Retinal pigment epithelial cell (primary cell): ENCODE measurements around the gene DPH6.
"Not testable (repeated sequence)": the region's sequence is repeated elsewhere in the genome, so short reads cannot be mapped to it uniquely, and the experiment has no call there.

Source experiments
- DNase-seq: peaks from one replicate; pipeline ENCODE4 v3.0.0-alpha.2; 2010; ENCODE audit warnings: low read depth
- H3K4me3 ChIP-seq: 2 replicates; pipeline ENCODE4 v1.5.1; 2011; ENCODE audit warnings: mild to moderate bottlenecking, low read length, control low read depth, moderate library complexity
- CTCF ChIP-seq: conservative IDR thresholded peaks from 2 replicates; pipeline ENCODE4 v1.5.1; 2011; ENCODE audit warnings: low read depth, low read length, control low read depth, inconsistent platforms

Gene DPH6

GRCh38 chr15:35427496-35427895, 118.5 kb downstream of the DPH6 start:
- no peak overlapping the region for H3K4me3 ChIP-seq
- DNase-seq: no peak
- TF ChIP-seq CTCF: no peak

- no peak for DNase-seq
- no peak overlapping the region for H3K4me3 ChIP-seq
- no peak for TF ChIP-seq CTCF
Observed at GRCh38 chr15:35427091-35427490, 118.9 kb downstream of the DPH6 start.

GRCh38 chr15:35410775-35411174, 135.2 kb downstream of the DPH6 start:
- no peak overlapping the region for H3K4me3 ChIP-seq
- TF ChIP-seq CTCF: no peak
- no peak for DNase-seq

GRCh38 chr15:35399901-35400300, 146.1 kb downstream of the DPH6 start:
- no peak for TF ChIP-seq CTCF
- no peak overlapping the region for H3K4me3 ChIP-seq
- DNase-seq: no peak

- DNase-seq: no peak
- H3K4me3 ChIP-seq: no peak overlapping the region
- TF ChIP-seq CTCF: no peak
Observed at GRCh38 chr15:35397027-35397426, 148.9 kb downstream of the DPH6 start.

- DNase-seq: no peak
- TF ChIP-seq CTCF: no peak
- no peak overlapping the region for H3K4me3 ChIP-seq
Observed at GRCh38 chr15:35394416-35394815, 151.5 kb downstream of the DPH6 start.

GRCh38 chr15:35393398-35393797, 152.6 kb downstream of the DPH6 start:
- no peak for TF ChIP-seq CTCF
- no peak overlapping the region for H3K4me3 ChIP-seq
- no peak for DNase-seq

- DNase-seq, H3K4me3 ChIP-seq: not testable (repeated sequence)
Observed at GRCh38 chr15:35391408-35391984, 154.5 kb downstream of the DPH6 start.
